A549 (cell line): ENCODE results near the gene VOPP1.

Source experiments
- EP300 ChIP-seq, 2 experiments: fragments of >200 bp; sonication (Bioruptor Twin); formaldehyde crosslinking; IDR thresholded peaks; 2 replicates in 1 of 2; 3 replicates in 1 of 2; pipeline ENCODE4 v1.6.1; 2016 to 2017
- ESRRA ChIP-seq: fragments of 150-350 bp; IDR thresholded peaks from 2 replicates; pipeline ENCODE4 v1.6.1; 2014; ENCODE audit warnings: mild to moderate bottlenecking, low read length, borderline replicate concordance
- HOXA7 ChIP-seq: fragments of 250-450 bp; sonication (Bioruptor Pico); IDR thresholded peaks from 2 replicates; pipeline ENCODE4 v1.5.0; 2020; ENCODE audit warnings: mild to moderate bottlenecking, moderate library complexity
- JUN ChIP-seq, 2 experiments: fragments of >200 bp; sonication (Bioruptor Twin); formaldehyde crosslinking; IDR thresholded peaks; 2 replicates in 1 of 2; 3 replicates in 1 of 2; pipeline ENCODE4 v1.6.1; 2016 to 2017
- POLR2A ChIP-seq: IDR thresholded peaks from 2 replicates; pipeline ENCODE4 v1.6.1; 2012; ENCODE audit warnings: mild to moderate bottlenecking, low read length
- RARB ChIP-seq: fragments of 250-450 bp; sonication (Bioruptor Pico); IDR thresholded peaks from 2 replicates; pipeline ENCODE4 v1.8.0; 2021; ENCODE audit warnings: mild to moderate bottlenecking, moderate library complexity
- RFX5 ChIP-seq: fragments of 450-650 bp; IDR thresholded peaks from 2 replicates; pipeline ENCODE4 v1.7.1; 2014; ENCODE audit warnings: antibody characterized with exemption, mild to moderate bottlenecking, moderate library complexity
- ZFP36 ChIP-seq: fragments of 450-650 bp; IDR thresholded peaks from 2 replicates; pipeline ENCODE4 v1.6.1; 2014; ENCODE audit warnings: borderline replicate concordance; ENCODE audit not compliant: partially characterized antibody
- TF ChIP-seq, protein P1 (sequence below): fragments of >200 bp; sonication (Bioruptor Twin); formaldehyde crosslinking; IDR thresholded peaks from 3 replicates; pipeline ENCODE4 v1.5.1; 2016

DNA sequence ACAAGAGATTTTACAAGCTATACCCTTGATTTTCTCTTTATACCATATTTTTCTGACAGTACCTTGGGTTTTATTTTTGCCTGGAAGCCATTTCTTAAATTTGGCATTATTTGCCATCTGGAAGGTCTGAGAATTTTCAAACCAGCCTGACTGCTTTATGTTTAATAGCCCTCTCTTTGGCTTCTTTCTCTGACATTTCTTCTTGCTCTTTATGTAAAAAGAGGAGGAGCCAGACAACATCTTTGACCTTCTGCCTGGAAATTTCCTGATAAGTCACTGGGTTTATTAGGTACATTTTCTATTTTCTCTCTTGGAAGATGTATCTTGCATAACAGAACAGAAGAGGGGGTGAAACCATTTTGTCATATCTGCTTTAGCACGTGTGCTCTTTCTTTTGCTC, 127.5 kb downstream of the VOPP1 start:
- TF ChIP-seq, protein P1, sequence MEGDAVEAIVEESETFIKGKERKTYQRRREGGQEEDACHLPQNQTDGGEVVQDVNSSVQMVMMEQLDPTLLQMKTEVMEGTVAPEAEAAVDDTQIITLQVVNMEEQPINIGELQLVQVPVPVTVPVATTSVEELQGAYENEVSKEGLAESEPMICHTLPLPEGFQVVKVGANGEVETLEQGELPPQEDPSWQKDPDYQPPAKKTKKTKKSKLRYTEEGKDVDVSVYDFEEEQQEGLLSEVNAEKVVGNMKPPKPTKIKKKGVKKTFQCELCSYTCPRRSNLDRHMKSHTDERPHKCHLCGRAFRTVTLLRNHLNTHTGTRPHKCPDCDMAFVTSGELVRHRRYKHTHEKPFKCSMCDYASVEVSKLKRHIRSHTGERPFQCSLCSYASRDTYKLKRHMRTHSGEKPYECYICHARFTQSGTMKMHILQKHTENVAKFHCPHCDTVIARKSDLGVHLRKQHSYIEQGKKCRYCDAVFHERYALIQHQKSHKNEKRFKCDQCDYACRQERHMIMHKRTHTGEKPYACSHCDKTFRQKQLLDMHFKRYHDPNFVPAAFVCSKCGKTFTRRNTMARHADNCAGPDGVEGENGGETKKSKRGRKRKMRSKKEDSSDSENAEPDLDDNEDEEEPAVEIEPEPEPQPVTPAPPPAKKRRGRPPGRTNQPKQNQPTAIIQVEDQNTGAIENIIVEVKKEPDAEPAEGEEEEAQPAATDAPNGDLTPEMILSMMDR: no peak
- TF ChIP-seq RARB (CRISPR knock-in tag): no peak
- no peak for TF ChIP-seq JUN (IDR thresholded peaks at IDR 0.05)
- no peak for TF ChIP-seq RFX5
- TF ChIP-seq ESRRA: no peak
- TF ChIP-seq HOXA7 (CRISPR knock-in tag): no peak
- no peak for TF ChIP-seq ZFP36
- TF ChIP-seq POLR2A: no peak
- no peak for TF ChIP-seq EP300 (IDR thresholded peaks at IDR 0.05)
